ENCODE results near the gene ARHGAP18.

- TF ChIP-seq EZH2 (IDR thresholded peaks at IDR 0.05; ENCODE audit: insufficient read depth, poor library complexity, severe bottlenecking): no peak
- TF ChIP-seq EZH2phosphoT487 (IDR thresholded peaks at IDR 0.05; ENCODE audit: insufficient read depth, low read depth): no peak
Observed at GRCh38 chr6:129590408-129591022, 119.5 kb downstream of the ARHGAP18 start.
